Skeletal muscle satellite cell (primary cell): ENCODE results near the gene CPSF3.

ENCODE experiments used
- H3K27me3 ChIP-seq: 2 replicates; pipeline ENCODE4 v1.7.0; 2013; ENCODE audit warnings: low read length; ENCODE audit not compliant: control insufficient read depth, insufficient read depth
- H3K36me3 ChIP-seq: 2 replicates; pipeline ENCODE4 v1.7.0; 2013; ENCODE audit warnings: mild to moderate bottlenecking, control low read depth, low read length; ENCODE audit not compliant: insufficient read depth
- H3K4me1 ChIP-seq: 2 replicates; pipeline ENCODE4 v1.7.0; 2013; ENCODE audit warnings: low read length; ENCODE audit not compliant: control insufficient read depth, insufficient read depth
- H3K4me2 ChIP-seq: 2 replicates; pipeline ENCODE4 v1.7.0; 2013; ENCODE audit warnings: mild to moderate bottlenecking, low read length
- H3K4me3 ChIP-seq: 2 replicates; pipeline ENCODE4 v1.7.0; 2013; ENCODE audit warnings: low read length
- H3K9ac ChIP-seq: 2 replicates; pipeline ENCODE4 v1.7.0; 2013; ENCODE audit warnings: mild to moderate bottlenecking, low read depth, low read length, moderate library complexity
- H3K9me3 ChIP-seq: replicated peaks from 2 replicates; pipeline ENCODE4 v1.7.0; 2013; ENCODE audit warnings: mild to moderate bottlenecking, control low read depth, low read length

CPSF3 gene

DNA sequence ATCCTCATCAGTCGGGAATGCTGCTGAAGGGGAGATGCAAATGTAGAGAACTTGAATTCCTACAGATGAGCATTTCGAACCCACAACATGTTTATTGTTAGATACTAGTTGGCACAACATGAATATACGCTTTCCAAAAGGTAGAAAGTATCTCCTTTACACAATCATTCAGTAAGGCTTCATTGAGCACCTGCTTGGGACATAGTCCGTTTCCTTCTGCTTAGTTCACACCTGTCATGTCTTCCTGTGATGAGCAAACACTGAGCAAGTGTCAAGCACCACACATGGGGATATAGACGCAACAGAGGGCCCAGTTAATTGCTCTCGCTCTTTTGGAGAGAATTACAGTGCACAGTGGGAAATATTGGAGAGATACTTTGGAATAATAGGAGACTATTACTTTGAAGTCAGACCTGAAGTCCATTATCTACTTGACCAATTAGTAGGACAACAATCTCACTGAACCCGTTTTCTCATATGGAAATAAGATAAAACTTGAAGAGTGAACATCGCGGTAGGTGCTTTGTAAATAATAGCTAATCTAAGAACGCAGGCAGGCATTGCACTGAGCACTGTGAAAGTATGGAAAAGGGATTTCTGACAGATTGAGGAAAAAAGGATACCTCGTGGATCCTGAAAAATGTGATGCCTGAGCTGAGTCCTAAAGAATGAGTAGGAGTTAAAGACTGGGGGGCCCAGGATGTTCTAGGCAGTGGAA is 1.2 kb downstream of the CPSF3 start:
- Histone ChIP-seq H3K4me1 (peaks cover 30% of the 10 kb centered on the region), H3K27me3 (no peaks in the 10 kb centered on the region), H3K36me3 (peaks cover 9% of the 10 kb centered on the region), H3K4me3 (peak overlapping the region; percentile 96), H3K9ac (peak overlapping the region; percentile 97), H3K9me3 (no peaks in the 10 kb centered on the region), H3K4me2 (peak overlapping the region; percentile 95)

DNA sequence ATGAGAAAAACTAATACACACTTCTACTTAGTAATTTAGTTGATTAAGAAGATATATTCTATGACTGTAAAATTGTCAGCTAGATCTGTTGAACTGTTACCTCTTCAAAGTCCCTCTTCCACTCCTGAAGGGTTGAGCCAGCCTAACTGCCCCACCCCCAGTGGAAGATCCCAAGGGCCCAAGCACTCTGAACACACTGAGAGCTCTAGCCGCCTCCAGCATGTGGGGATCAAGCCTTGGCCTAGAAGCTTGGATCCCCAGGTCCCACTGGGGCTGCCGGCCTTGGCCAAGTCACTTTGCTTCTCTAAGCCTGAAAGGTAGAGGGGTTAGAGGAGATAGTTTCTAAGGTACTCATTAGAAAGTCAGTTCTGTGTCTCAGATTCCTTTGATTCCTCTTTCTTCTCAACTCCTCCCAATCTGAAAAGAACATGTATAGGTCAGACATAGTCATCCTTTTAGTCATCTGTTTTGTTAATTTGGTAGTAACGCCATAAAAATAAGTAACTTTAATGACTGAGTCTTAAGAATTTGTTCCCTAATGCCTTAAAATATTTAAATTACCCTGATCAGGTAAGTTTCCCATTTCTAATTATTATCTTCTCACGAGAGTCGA is 5.6 kb downstream of the CPSF3 start:
- H3K4me1 ChIP-seq: peaks cover 34% of the 10 kb centered on the region
- H3K9me3 ChIP-seq: no peaks in the 10 kb centered on the region
- peak overlapping the region; percentile 38 for H3K4me2 ChIP-seq
- H3K36me3 ChIP-seq: peaks cover 40% of the 10 kb centered on the region
- no peak overlapping the region for H3K9ac ChIP-seq
- no peak overlapping the region for H3K4me3 ChIP-seq
- H3K27me3 ChIP-seq: no peaks in the 10 kb centered on the region

DNA sequence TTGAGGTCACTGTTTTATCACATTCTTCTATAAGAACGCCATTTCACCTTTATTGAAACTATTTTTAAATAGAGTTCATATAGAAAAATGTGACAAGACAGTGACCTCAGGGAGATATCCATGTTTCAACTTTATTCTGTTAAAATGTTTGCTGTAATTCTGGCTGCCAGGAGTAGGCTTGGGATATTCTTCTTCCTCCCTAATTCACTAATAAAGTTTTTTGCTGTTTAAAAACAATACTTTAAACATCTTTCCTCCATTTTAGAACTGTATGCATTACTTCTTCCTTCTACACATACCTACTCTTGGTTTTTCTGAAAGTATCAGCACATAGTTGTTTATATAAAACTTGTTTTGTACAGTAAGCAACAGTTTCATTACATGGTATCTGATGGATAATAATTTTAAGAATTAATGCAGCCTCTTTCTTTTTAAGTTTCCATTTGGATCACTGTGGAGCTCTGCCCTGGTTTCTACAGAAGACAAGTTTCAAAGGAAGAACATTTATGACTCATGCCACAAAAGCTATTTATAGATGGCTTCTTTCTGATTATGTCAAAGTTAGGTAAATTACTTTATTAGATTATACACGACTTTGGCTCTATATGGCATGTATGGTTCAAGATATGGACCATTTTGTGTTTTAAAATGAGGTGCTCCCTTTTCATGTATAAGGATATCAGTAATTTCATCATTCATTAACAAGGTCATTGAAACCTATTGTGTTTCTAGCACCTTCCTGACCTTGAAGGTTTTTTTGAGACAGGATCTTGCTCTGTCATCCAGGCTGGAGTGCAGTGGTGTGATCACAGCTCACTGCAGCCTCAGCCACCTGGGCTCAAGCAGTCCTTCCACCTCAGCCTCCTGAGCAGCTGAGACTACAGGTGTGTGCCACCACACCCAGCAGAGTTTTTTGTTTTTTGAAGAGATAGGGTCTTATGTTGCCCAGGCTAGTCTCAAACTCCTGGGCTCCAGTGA is 7.2 kb downstream of the CPSF3 start:
- Histone ChIP-seq H3K4me1 (peaks cover 23% of the 10 kb centered on the region), H3K4me2 (no peak overlapping the region), H3K36me3 (peaks cover 48% of the 10 kb centered on the region), H3K4me3 (no peak overlapping the region), H3K9ac (no peak overlapping the region), H3K27me3 (no peaks in the 10 kb centered on the region), H3K9me3 (no peaks in the 10 kb centered on the region)

DNA sequence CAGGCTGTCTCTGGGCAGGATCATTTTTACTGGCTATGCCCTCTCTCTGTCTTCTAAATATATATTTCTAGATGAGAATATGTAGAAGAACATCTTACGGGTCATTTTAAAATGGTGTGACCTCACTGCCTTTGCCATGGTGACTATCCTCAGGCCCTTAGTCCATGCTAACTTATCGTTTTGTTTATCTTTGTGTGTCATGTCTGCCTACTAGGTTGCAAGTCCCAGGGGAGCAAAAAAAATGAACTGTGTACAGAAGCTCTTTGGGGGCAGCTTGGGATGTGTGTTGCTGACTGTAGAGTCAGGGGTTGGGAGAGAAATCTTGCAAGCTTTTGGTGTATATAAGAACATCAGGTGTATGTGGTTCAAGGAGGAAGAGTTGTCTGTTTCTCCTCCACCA is 11.0 kb downstream of the CPSF3 start:
- H3K4me3 ChIP-seq: no peak overlapping the region
- H3K4me1 ChIP-seq: peaks cover 14% of the 10 kb centered on the region

DNA sequence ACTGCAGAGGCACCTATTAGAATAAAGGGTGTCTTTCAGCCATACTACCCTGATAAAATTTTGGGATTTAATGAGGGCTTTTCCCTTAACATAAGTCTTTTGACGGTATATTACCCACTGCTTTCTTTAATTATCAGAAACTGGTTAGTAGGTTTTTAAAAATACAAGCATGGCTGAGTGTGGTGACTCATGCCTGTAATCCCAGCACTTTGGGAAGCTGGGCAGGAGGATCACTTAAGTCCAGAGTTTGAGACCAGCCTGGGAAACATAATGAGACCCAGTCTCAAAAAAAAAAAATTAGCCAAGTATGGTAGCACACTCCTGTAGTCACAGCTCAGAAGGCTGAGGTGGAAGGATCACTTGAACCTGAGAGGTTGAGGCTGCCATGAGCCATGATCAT is 16.1 kb downstream of the CPSF3 start:
- peak overlapping the region; percentile 65 for H3K9ac ChIP-seq
- peaks cover 19% of the 10 kb centered on the region for H3K4me1 ChIP-seq
- peak overlapping the region; percentile 22 for H3K4me3 ChIP-seq
- H3K4me2 ChIP-seq: peak overlapping the region; percentile 69
- H3K9me3 ChIP-seq: no peaks in the 10 kb centered on the region
- H3K27me3 ChIP-seq: no peaks in the 10 kb centered on the region
- H3K36me3 ChIP-seq: peaks cover 45% of the 10 kb centered on the region

More for the DNA sequence above, 11.0 kb downstream of the CPSF3 start:
- no peak overlapping the region for H3K4me2 ChIP-seq
- no peak overlapping the region for H3K9ac ChIP-seq
- H3K27me3 ChIP-seq: no peaks in the 10 kb centered on the region
- peaks cover 61% of the 10 kb centered on the region for H3K36me3 ChIP-seq
- no peaks in the 10 kb centered on the region for H3K9me3 ChIP-seq

DNA sequence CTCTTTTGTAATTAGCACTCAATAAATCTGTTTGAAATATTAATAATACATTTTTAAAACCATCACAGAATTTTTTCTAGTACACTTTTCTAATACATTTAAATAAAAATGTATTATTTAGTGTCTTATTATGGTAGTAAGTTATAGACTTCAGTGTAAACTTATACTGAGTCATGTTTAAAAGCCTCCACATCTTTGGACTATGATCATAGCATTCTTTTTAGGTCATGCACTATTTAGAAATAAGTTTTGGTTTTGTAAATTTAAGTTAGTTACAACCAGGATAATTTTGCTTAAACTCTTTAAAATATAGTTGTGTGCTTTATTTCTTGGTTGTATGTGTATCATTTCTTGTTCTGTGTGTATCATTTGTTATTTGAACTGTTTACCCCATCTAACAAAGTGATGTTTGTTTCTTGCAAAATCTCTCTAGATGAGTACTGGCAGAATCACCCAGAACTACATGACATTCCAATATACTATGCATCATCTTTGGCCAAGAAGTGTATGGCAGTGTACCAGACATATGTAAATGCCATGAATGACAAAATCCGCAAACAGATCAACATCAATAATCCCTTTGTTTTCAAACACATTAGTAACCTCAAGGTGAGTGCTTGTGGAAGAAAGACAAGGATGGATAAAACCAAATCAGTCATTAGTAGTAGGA is 16.7 kb downstream of the CPSF3 start:
- no peaks in the 10 kb centered on the region for H3K9me3 ChIP-seq
- H3K4me1 ChIP-seq: peaks cover 19% of the 10 kb centered on the region
- peak overlapping the region; percentile 69 for H3K4me2 ChIP-seq
- H3K36me3 ChIP-seq: peaks cover 47% of the 10 kb centered on the region
- no peak overlapping the region for H3K4me3 ChIP-seq
- no peaks in the 10 kb centered on the region for H3K27me3 ChIP-seq
- peak overlapping the region; percentile 65 for H3K9ac ChIP-seq

DNA sequence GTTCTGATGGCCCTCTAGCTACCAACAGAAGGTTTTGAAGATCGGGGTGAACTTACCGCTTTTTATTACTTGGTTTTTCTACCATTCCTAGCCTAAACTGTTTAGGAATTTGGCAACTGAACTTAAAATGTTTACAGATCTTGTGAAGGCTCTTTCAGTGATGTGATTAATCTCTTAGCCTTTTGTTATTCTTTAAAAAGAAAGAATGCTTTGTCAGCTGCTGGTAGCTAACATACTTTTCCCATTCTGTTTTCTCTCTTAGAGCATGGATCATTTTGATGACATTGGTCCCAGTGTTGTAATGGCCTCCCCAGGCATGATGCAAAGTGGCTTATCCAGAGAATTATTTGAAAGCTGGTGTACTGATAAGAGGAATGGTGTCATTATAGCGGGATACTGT is 18.1 kb downstream of the CPSF3 start:
- Histone ChIP-seq H3K4me1 (peaks cover 19% of the 10 kb centered on the region), H3K4me3 (no peak overlapping the region), H3K27me3 (no peaks in the 10 kb centered on the region), H3K36me3 (peaks cover 42% of the 10 kb centered on the region), H3K4me2 (no peak overlapping the region), H3K9ac (no peak overlapping the region), H3K9me3 (no peaks in the 10 kb centered on the region)

DNA sequence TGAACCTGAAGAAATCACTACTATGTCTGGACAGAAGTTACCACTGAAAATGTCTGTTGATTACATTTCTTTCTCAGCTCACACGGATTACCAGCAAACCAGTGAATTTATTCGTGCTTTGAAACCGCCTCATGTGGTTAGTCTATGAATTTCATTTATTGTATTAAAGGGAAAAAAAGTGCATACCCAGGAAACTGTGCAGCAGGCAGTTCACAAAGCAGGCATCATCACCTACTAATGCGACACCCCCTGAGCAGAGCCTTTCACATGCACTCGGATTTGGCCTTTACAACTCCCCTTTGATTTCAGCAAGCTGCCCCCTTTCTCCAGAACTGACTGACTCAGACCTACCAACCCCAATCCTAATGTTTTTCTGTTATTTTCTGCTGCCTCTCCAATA is 20.1 kb downstream of the CPSF3 start:
- Histone ChIP-seq H3K4me2 (no peak overlapping the region), H3K36me3 (peaks cover 36% of the 10 kb centered on the region), H3K4me1 (peaks cover 19% of the 10 kb centered on the region), H3K4me3 (no peak overlapping the region), H3K27me3 (no peaks in the 10 kb centered on the region), H3K9me3 (no peaks in the 10 kb centered on the region), H3K9ac (no peak overlapping the region)

DNA sequence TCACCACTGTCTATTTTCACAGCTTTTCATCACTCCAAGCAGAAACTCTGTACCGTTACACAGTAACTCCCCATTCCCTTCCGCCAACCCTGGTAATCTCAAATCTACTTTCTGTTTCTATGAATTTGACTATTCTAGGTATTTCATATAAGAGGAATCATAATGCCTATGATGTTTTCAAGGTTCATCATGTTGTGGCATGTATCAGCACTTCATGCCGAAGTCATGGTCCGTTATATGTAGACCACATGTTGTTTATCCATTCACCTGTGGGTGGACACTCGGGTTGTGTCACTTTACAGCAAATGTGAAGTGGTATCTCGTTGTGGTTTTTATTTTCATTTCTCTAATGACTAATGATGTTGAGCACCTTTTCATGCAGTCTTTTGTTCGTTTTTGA is 21.6 kb downstream of the CPSF3 start:
- Histone ChIP-seq H3K4me1 (peaks cover 12% of the 10 kb centered on the region), H3K4me3 (no peak overlapping the region), H3K9ac (no peak overlapping the region), H3K36me3 (peaks cover 36% of the 10 kb centered on the region), H3K9me3 (no peaks in the 10 kb centered on the region), H3K27me3 (no peaks in the 10 kb centered on the region), H3K4me2 (no peak overlapping the region)

DNA sequence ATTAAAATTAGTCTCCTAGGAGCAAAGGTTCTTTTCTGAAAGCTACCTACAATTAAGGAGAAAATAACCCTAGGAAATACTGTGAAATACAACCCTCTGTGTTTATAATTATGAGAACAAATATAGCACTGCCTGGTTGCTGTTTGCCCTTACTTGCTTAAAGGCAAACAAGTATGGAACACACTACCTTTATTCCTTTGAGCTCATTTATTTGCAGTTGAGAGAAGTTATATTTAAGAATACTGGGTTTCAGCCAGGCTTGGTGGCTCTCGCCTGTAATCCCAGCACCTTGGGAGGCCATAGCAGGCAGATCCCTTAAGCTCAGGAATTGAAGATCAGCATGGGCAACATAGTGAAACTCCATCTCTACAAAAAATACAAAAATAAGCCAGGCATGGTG is 27.8 kb downstream of the CPSF3 start:
- no peaks in the 10 kb centered on the region for H3K27me3 ChIP-seq
- peaks cover 25% of the 10 kb centered on the region for H3K36me3 ChIP-seq
- no peaks in the 10 kb centered on the region for H3K4me1 ChIP-seq
- no peak overlapping the region for H3K4me2 ChIP-seq
- no peaks in the 10 kb centered on the region for H3K9me3 ChIP-seq
- H3K9ac ChIP-seq: no peak overlapping the region
- no peak overlapping the region for H3K4me3 ChIP-seq

DNA sequence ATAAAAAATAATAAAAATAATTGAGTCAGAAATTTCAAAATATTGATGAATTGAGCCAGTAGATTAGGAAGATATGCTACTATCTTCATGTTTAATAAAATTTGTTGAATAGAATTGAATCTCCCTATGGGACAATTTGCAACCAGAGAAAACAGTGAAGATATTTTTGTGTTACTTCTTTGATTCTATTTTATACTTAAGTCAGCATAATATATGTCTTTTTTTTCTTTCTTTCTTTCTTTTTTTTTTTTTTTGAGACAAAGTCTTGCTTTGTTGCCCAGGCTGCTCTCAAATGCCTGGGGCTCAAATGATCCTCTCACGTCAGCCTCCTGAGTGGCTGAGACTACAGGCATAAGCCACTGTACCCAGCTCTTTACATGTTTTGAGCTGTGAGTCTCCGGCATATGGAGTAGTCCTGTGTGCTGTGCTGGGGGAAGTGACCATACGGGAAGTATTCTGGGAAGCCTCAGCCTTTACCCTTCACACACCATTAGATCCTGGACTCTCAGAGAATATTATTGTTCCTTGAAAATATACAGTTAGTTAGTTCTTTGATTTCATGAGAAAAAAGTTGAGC is 37.1 kb downstream of the CPSF3 start:
- Histone ChIP-seq H3K36me3 (peaks cover 25% of the 10 kb centered on the region), H3K4me3 (no peak overlapping the region), H3K4me1 (peaks cover 5% of the 10 kb centered on the region), H3K27me3 (no peaks in the 10 kb centered on the region), H3K4me2 (no peak overlapping the region), H3K9ac (no peak overlapping the region), H3K9me3 (no peaks in the 10 kb centered on the region)
